Transverse colon (tissue), 4 donors: Measurements from ENCODE around the gene VWA3A. TPM values are rescaled to one million over a fixed set of nuclear protein-coding genes. Genes with fewer than 3 reads are reported as not detected.

Source experiments
- DNase-seq: peaks from one replicate; pipeline ENCODE4 v3.0.0-alpha.2; 2019
- H3K27ac ChIP-seq, 4 donors: fragments of 200-600 bp; sonication (generic); 2 replicates each; pipeline ENCODE4 v1.5.1; 2016 to 2018; ENCODE audit warnings: inconsistent platforms in 4 of 4
- H3K27me3 ChIP-seq: fragments of 200-600 bp; sonication (generic); 2 replicates; pipeline ENCODE4 v1.5.1; 2017; ENCODE audit warnings: inconsistent platforms
- H3K36me3 ChIP-seq, 4 donors: fragments of 200-600 bp; sonication (generic); 2 replicates each; pipeline ENCODE4 v1.5.1; 2017 to 2019; ENCODE audit warnings: inconsistent platforms in 4 of 4
- H3K4me1 ChIP-seq, 4 donors: fragments of 200-600 bp; sonication (generic); 2 replicates each; pipeline ENCODE4 v1.5.1; 2017 to 2020; ENCODE audit warnings: inconsistent platforms in 4 of 4
- H3K4me3 ChIP-seq, 4 donors: fragments of 200-600 bp; sonication (generic); 1 replicate in 1 of 4; 2 replicates in 3 of 4; pipeline versions ENCODE4 v1.5.1 to v1.6.1; 2017 to 2019; ENCODE audit warnings: inconsistent platforms in 4 of 4
- H3K9me3 ChIP-seq, 2 donors: fragments of 200-600 bp; sonication (generic); 2 replicates each; pipeline ENCODE4 v1.5.1; 2017 to 2019; ENCODE audit warnings: inconsistent platforms in 2 of 2
- EP300 ChIP-seq: sonication (generic); formaldehyde crosslinking; IDR thresholded peaks from one replicate; pipeline ENCODE4 v1.6.1; 2017; ENCODE audit warnings: antibody characterized with exemption, low read depth
- POLR2A ChIP-seq: fragments of 450-650 bp; IDR thresholded peaks from one replicate; pipeline ENCODE4 v1.6.1; 2016; ENCODE audit warnings: antibody characterized with exemption, mild to moderate bottlenecking, moderate library complexity
- POLR2AphosphoS5 ChIP-seq, 3 donors: sonication (generic); formaldehyde crosslinking; IDR thresholded peaks; one replicate each; pipeline ENCODE4 v1.6.1; 2016; ENCODE audit warnings: antibody characterized with exemption in 3 of 3
- WGBS, 2 donors: methylation state at CpG; one replicate each; pipeline ENCODE4 v1.1.5; 2018; ENCODE audit warnings: low coverage in 1 of 2; 5-methylcytosine and 5-hydroxymethylcytosine counted together
- in situ Hi-C, 4 donors: fragments of 200-750 bp; cut with MboI; loops; one replicate each; pipeline versions ENCODE4 v1.15.0 to v1.15.1; 2017; ENCODE audit warnings: low sequenced_read_pairs in 3 of 4, low pct_ligation_motif_present in 1 of 4, low pct_unique_long_range_greater_than_20kb in 1 of 4
- intact Hi-C: fragments of 100-400 bp; cut with DNase I; formaldehyde crosslinking; loops from one replicate; pipeline ENCODE4 v1.15.1; 2023; ENCODE audit warnings: low total_unique reads
- total RNA-seq, 4 donors: library from RNA; depleted of rRNA; stranded (reverse); fragments of >200 nt; gene quantifications; one replicate each; pipeline ENCODE4 v1.1.0, GENCODE V29; 2016
- TF ChIP-seq, protein P1 (sequence below), 5 experiments: fragments of 200-600 bp in 3 of 5; fragments of 450-650 bp in 2 of 5; sonication (generic) in 3 of 5; IDR thresholded peaks; 1 replicate in 2 of 5; 2 replicates in 3 of 5; pipeline ENCODE4 v1.5.1; 2016 to 2017; ENCODE audit warnings: antibody characterized with exemption in 5 of 5, inconsistent platforms in 3 of 5, mild to moderate bottlenecking in 2 of 5, moderate library complexity in 1 of 5

The VWA3A gene
- total RNA-seq, 4 donors from 2014 or later: 0.14 TPM; not detected in 3

DNA sequence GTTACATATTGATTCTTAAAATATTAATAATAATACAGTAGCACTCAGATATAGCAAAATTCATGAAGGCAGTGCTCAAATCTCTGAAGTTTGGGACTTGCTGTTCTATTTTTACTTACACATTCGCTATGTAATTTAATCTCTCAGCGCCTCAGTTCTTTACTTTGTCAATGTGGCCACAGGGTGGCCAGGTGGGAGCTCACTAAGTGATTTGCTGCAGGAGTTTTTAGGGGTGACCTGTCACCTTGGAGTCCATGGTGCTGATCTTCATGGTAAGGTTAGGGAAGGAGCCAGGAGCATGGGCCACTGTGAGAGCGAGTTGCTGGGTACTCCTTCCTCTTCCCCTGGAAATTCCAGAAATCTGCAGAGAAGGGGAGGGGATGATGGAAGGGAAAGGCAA is 28.1 kb downstream of the VWA3A start:
- H3K4me3 ChIP-seq: no peak overlapping the region
- no peaks in the 10 kb centered on the region for H3K9me3 ChIP-seq
- H3K4me1 ChIP-seq: no peaks in the 10 kb centered on the region
- in situ Hi-C loops (no loop called here), intact Hi-C loops (no loop called here)
- DNase-seq: no peak
- no peak for TF ChIP-seq POLR2A
- TF ChIP-seq, protein P1, sequence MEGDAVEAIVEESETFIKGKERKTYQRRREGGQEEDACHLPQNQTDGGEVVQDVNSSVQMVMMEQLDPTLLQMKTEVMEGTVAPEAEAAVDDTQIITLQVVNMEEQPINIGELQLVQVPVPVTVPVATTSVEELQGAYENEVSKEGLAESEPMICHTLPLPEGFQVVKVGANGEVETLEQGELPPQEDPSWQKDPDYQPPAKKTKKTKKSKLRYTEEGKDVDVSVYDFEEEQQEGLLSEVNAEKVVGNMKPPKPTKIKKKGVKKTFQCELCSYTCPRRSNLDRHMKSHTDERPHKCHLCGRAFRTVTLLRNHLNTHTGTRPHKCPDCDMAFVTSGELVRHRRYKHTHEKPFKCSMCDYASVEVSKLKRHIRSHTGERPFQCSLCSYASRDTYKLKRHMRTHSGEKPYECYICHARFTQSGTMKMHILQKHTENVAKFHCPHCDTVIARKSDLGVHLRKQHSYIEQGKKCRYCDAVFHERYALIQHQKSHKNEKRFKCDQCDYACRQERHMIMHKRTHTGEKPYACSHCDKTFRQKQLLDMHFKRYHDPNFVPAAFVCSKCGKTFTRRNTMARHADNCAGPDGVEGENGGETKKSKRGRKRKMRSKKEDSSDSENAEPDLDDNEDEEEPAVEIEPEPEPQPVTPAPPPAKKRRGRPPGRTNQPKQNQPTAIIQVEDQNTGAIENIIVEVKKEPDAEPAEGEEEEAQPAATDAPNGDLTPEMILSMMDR (IDR thresholded peaks at IDR 0.05): no peak
- no peak for TF ChIP-seq POLR2AphosphoS5 (IDR thresholded peaks at IDR 0.05)
- no peak for TF ChIP-seq EP300
- no peak overlapping the region for H3K27ac ChIP-seq
- H3K27me3 ChIP-seq: no peaks in the 10 kb centered on the region
- 70 to 77% methylated on average over 3 of the region's 3 CpGs for WGBS, 2 donors
- H3K36me3 ChIP-seq: no peaks in the 10 kb centered on the region

DNA sequence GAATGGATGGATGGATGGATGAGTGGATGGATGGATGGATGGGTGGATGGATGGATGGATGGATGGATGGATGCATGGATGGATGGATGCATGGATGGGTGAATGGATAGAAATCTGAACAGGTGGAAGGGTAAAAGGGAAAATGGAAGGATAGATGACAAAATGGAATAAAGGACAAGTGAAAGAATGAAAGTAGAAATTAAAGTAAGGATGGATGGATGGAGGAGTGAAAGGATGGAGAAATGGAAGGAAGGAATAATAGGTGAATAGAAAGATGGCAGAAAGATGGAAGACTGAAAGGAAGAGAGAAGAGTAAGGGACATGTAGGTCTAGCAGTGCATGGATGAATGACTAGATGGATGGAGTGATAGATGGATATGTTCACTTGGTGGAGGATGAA is 29.9 kb downstream of the VWA3A start:
- intact Hi-C loops (no loop called here), in situ Hi-C loops (no loop called here)
- Histone ChIP-seq H3K27me3 (no peaks in the 10 kb centered on the region), H3K27ac (no peak overlapping the region), H3K9me3 (no peaks in the 10 kb centered on the region), H3K4me1 (no peaks in the 10 kb centered on the region), H3K36me3 (no peaks in the 10 kb centered on the region), H3K4me3 (no peak overlapping the region)
- TF ChIP-seq EP300: no peak
- TF ChIP-seq POLR2AphosphoS5 (IDR thresholded peaks at IDR 0.05): no peak
- DNase-seq: no peak

DNA sequence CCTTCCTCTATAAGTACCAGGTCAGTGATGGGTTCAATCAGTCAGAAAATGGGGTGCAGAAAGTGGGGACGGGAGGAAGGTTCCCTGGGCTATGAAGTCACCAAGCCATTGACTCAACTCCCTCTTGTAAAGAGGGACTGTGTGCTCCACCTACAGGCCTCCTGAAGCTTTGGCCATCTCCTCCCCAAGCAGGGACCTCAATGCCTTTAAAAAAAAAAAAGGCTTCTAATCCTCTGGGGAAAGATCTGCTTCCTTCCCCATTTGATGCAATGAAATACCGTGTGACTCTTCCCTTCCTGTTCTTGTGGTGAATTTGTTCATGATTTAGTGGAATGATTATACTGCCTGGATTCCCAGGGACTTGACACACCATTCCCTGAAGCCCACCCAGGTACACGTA is 30.8 kb downstream of the VWA3A start:
- no peak for TF ChIP-seq POLR2AphosphoS5 (IDR thresholded peaks at IDR 0.05)
- TF ChIP-seq POLR2A: no peak
- TF ChIP-seq, protein P1 (IDR thresholded peaks at IDR 0.05): no peak
- no peak for TF ChIP-seq EP300
- Histone ChIP-seq H3K27ac (no peak overlapping the region), H3K27me3 (no peaks in the 10 kb centered on the region), H3K4me3 (no peak overlapping the region), H3K36me3 (no peaks in the 10 kb centered on the region), H3K9me3 (no peaks in the 10 kb centered on the region), H3K4me1 (no peaks in the 10 kb centered on the region)
- WGBS, 2 donors: 36 to 67% methylated on average over 1 to 3 of the region's 3 CpGs
- no peak for DNase-seq
- intact Hi-C loops (no loop called here), in situ Hi-C loops (no loop called here)

DNA sequence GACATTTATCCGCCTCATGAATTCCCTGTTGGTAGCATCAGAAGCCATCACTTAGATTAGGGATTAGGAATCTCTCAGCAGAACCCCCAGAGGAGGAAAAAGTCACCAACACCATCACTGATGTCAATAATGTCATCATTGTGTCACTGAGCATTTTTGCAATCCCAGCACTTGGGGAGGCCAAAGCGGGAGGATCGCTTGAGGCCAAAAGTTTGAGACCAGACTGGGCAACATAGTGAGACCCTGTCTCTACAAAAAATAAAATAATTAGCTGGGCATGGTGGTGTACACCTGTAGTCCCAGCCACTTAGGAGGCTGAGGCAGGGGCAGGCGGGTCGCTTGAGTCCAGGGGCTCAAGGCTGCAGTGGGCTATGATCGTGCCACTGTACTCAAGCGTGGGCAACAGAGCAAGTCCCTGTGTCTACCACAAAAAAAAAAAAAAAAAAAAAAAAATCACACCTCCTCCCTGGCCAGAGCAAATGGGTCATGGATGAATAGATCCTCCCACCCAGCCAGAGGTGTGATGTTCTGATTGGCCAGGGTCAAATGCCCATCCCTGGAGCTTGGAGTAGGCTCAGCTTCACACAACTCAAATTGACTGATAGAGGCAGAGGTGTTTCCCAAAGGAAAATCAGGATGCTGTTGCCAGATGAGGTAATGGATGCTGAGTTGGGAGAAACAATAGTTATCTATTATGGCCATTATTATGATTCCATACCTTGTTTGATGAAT is 31.6 kb downstream of the VWA3A start:
- DNase-seq: no peak
- no peak for TF ChIP-seq EP300
- TF ChIP-seq, protein P1 (IDR thresholded peaks at IDR 0.05): no peak
- no peak for TF ChIP-seq POLR2AphosphoS5 (IDR thresholded peaks at IDR 0.05)
- TF ChIP-seq POLR2A: no peak
- H3K9me3 ChIP-seq: no peaks in the 10 kb centered on the region
- H3K36me3 ChIP-seq: no peaks in the 10 kb centered on the region
- H3K4me1 ChIP-seq: no peaks in the 10 kb centered on the region
- no peak overlapping the region for H3K4me3 ChIP-seq
- H3K27ac ChIP-seq: no peak overlapping the region
- 92% methylated on average over 7 of the region's 7 CpGs; no CpG with 5 or more reads in 1 of the 2 donors for WGBS, 2 donors
- intact Hi-C loops (no loop called here), in situ Hi-C loops (no loop called here)
- no peaks in the 10 kb centered on the region for H3K27me3 ChIP-seq
